GM10266 (cell line): Measurements from ENCODE around the gene POLR3A.
"Not testable (repeated sequence)": the region's sequence is repeated elsewhere in the genome, so short reads cannot be mapped to it uniquely, and the experiment has no call there.

Source experiments
- DNase-seq: peaks from one replicate; pipeline ENCODE4 v3.0.0; 2012; ENCODE audit errors: extremely low spot score
- CTCF ChIP-seq: IDR thresholded peaks from 2 replicates; pipeline ENCODE4 v1.5.1; 2012; ENCODE audit warnings: mild to moderate bottlenecking, low read depth; ENCODE audit not compliant: control insufficient read depth, insufficient read depth; ENCODE audit errors: missing control alignments

Gene POLR3A

GRCh38 chr10:78029269-78030226, at the start of gene POLR3A:
TSS of gene POLR3A (minus strand) at chr10:78029515. CDS start at chr10:78029407, 108 bp downstream.
- TF ChIP-seq CTCF: peak; percentile 64
- DNase-seq: peak; percentile 88

- no peak for DNase-seq
- TF ChIP-seq CTCF: no peak
Observed at GRCh38 chr10:78078539-78079330, 49.4 kb upstream of the POLR3A start.

- DNase-seq: not testable (repeated sequence)
Observed at GRCh38 chr10:78075806-78076205, 46.5 kb upstream of the POLR3A start.

- TF ChIP-seq CTCF: no peak
- no peak for DNase-seq
Observed at GRCh38 chr10:78072504-78072903, 43.2 kb upstream of the POLR3A start.

- TF ChIP-seq CTCF: no peak
- no peak for DNase-seq
Observed at GRCh38 chr10:78071857-78072179, 42.5 kb upstream of the POLR3A start.

- TF ChIP-seq CTCF: no peak
- DNase-seq: no peak
Observed at GRCh38 chr10:78071140-78071856, 42.0 kb upstream of the POLR3A start.

GRCh38 chr10:78070726-78071125, 41.4 kb upstream of the POLR3A start:
- TF ChIP-seq CTCF: no peak
- no peak for DNase-seq

- not testable (repeated sequence) for DNase-seq
Observed at GRCh38 chr10:78070064-78070463, 40.7 kb upstream of the POLR3A start.
